ENCODE measurements around the gene M6PR.
"Not testable (repeated sequence)": the region's sequence is repeated elsewhere in the genome, so short reads cannot be mapped to it uniquely, and the experiment has no call there.

M6PR gene

DNA sequence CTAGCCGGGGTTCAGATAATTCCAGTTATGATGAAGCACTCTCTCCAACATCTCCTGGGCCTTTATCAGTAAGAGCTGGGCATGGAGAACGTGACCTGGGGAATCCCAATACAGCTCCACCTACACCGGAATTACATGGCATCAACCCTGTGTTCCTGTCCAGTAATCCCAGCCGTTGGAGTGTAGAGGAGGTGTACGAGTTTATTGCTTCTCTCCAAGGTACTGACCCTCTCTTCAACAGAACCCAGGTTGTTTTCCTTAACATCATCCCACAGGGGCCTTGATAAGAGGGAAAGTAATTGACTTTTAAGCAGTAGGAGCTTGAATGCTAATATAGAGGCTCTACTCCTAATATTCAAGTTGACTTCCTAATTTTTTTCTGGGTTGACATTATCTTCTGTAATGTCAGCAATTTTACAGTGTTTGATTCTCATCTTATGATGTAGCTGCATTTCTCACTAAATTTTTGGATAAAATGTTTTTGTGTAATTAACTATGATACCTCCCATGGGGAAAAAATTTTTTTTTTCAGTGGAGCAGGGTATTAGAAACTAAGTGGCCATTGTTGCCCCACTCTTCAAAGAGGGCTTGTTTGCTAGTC lies 11.5 kb downstream of the M6PR start:
- H3K9me3 Mint-ChIP-seq; H3K27ac Mint-ChIP-seq; H3K4me1 Mint-ChIP-seq (ENCODE audit: low read depth); DNase-seq; H3K27me3 Mint-ChIP-seq; H3K4me3 Mint-ChIP-seq: not testable (repeated sequence)
- peaks cover 72% of the 10 kb centered on the region for H3K36me3 Mint-ChIP-seq (ENCODE audit: low read depth)

DNA sequence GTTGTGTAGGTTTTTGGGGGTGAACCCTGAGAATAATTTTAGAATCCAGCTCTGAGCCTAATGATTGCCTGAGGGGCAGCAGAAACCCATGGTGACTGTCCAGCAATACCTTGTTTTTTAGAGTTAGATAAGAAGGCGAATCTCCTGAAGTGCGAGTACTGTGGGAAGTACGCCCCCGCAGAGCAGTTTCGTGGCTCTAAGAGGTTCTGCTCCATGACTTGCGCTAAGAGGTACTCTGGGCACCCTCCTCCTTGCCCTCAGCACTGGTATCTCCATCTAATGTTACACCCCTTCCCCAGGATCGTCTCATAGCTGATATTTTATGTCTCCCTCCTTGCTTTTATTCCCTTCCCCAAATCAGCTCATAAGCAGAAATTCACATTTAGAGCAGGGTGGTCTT lies 12.7 kb downstream of the M6PR start:
- Mint-ChIP-seq H3K27me3 (no peaks in the 10 kb centered on the region), H3K4me1 (ENCODE audit: low read depth) (no peaks in the 10 kb centered on the region), H3K4me3 (no peak overlapping the region), H3K9me3 (no peaks in the 10 kb centered on the region), H3K36me3 (ENCODE audit: low read depth) (peaks cover 67% of the 10 kb centered on the region), H3K27ac (no peak overlapping the region)
- DNase-seq, result no peak

DNA sequence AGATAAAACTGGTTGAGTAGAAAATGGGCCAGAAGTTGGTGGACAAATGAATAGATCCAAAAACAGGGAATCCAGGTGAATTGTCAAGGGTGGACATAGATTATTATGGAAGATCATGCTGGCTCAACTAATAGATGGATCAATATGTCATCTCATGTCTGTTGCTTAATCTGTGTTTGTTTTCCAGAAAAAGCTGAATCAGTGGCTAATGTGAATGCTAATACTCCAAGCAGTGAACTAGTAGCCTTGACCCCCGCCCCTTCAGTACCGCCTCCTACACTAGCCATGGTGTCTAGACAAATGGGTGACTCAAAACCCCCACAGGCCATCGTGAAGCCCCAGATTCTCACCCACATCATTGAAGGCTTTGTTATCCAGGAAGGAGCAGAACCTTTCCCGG lies 15.4 kb downstream of the M6PR start:
- H3K4me3 Mint-ChIP-seq; H3K27me3 Mint-ChIP-seq; H3K9me3 Mint-ChIP-seq; H3K4me1 Mint-ChIP-seq (ENCODE audit: low read depth); DNase-seq: not testable (repeated sequence)
- Mint-ChIP-seq H3K27ac (peak overlapping the region; percentile 7), H3K36me3 (ENCODE audit: low read depth) (peaks cover 65% of the 10 kb centered on the region)

DNA sequence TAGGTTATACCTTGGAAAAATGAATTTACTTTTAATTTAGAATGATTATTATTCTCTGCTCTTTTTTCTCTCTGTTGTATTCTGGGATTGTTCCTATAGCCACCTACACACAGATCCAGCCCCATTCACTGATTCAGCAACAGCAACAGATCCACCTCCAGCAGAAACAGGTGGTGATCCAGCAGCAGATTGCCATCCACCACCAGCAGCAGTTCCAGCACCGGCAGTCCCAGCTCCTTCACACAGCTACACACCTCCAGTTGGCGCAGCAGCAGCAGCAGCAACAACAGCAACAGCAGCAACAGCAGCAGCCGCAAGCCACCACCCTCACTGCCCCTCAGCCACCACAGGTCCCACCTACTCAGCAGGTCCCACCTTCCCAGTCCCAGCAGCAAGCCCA lies 17.0 kb downstream of the M6PR start:
- peaks cover 49% of the 10 kb centered on the region for H3K36me3 Mint-ChIP-seq (ENCODE audit: low read depth)
- not testable (repeated sequence) for H3K4me3 Mint-ChIP-seq; H3K27me3 Mint-ChIP-seq; H3K4me1 Mint-ChIP-seq (ENCODE audit: low read depth); H3K27ac Mint-ChIP-seq; H3K9me3 Mint-ChIP-seq; DNase-seq

DNA sequence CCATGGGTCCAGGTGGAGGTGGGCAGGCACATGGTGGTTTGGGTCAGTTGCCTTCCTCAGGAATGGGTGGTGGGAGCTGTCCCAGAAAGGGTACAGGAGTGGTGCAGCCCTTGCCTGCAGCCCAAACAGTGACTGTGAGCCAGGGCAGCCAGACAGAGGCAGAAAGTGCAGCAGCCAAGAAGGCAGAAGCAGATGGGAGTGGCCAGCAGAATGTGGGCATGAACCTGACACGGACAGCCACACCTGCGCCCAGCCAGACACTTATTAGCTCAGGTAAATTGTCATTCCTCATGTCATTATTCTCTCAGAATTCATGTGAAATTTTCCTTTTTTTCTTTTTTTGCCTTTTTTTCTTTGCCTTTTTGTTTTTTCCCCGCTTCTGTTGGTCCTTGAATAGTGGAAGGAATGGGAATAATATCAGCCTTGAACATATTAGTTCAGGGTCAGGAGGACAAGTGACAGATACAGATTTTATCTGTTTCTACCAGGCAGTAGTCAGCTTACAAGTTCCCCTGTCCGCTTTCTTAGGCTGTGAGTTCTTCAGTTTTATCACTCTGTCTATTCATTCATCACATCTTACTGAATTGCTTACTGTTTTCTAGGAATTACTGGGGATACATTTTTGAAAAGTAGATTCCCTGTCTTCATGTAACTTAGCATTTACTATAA lies 18.7 kb downstream of the M6PR start:
- H3K27ac Mint-ChIP-seq; H3K9me3 Mint-ChIP-seq; H3K4me3 Mint-ChIP-seq; DNase-seq; H3K27me3 Mint-ChIP-seq; H3K4me1 Mint-ChIP-seq (ENCODE audit: low read depth): not testable (repeated sequence)
- peaks cover 38% of the 10 kb centered on the region for H3K36me3 Mint-ChIP-seq (ENCODE audit: low read depth)

DNA sequence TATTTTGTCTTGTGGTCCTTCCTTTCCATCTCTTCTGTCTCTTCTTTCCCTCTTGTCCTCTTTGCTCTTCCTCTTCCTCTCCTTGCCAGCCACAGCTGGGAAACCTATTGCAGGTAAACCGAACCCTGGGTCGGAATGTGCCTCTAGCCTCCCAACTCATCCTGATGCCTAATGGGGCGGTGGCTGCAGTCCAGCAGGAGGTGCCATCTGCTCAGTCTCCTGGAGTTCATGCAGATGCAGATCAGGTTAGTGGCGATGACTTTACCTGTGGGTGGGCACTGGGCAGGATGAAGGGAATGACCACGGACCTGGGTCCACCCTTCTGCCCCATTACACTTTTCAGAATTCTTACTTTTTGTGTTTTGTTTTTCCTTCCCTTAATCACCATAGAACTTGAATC lies 26.9 kb downstream of the M6PR start:
- H3K36me3 Mint-ChIP-seq (ENCODE audit: low read depth), result peaks cover 30% of the 10 kb centered on the region
- H3K27me3 Mint-ChIP-seq, result no peaks in the 10 kb centered on the region
- H3K27ac Mint-ChIP-seq, result no peak overlapping the region
- no peak for DNase-seq
- no peaks in the 10 kb centered on the region for H3K4me1 Mint-ChIP-seq (ENCODE audit: low read depth)
- H3K4me3 Mint-ChIP-seq, result no peak overlapping the region
- no peaks in the 10 kb centered on the region for H3K9me3 Mint-ChIP-seq

DNA sequence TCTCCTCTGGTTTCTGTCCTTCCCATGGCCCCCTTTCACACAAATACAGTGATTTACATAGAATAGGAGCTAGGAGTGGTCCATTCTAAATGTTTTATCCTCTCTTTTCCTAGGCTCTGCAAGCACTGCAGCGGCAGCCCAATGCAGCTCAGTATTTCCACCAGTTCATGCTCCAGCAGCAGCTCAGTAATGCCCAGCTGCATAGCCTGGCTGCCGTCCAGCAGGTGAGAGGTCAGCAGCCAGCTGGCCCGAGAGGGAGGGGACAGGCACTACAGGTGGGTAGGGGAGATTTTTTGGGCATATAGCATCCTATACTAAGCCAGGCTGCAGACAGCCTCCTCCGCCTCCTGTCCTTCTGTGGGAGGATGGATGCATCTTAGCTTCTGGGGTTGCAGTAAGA lies 29.8 kb downstream of the M6PR start:
- DNase-seq; H3K4me3 Mint-ChIP-seq; H3K27ac Mint-ChIP-seq; H3K4me1 Mint-ChIP-seq (ENCODE audit: low read depth); H3K9me3 Mint-ChIP-seq; H3K27me3 Mint-ChIP-seq: not testable (repeated sequence)
- H3K36me3 Mint-ChIP-seq (ENCODE audit: low read depth), result peaks cover 30% of the 10 kb centered on the region

DNA sequence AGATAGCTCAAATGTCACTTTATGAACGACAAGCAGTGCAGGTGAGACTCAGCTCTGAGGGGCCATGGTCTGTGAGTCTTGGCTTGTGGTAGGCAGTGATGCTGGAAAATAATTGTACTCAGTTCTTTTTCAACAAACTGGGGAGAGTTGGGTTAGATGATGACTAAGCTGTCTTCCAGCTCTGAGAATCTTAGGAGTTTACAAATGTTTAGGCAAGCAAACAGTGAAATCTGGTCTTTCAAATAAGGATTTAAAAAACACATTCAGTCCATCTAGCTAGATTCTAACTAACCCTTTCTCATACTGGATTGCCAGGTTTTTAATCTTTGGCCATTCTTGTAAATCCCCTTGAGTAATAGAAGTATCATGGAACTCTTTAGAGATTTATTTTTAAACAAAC lies 31.7 kb downstream of the M6PR start:
- no peak overlapping the region for H3K4me3 Mint-ChIP-seq
- DNase-seq, result no peak
- peaks cover 25% of the 10 kb centered on the region for H3K36me3 Mint-ChIP-seq (ENCODE audit: low read depth)
- peaks cover 14% of the 10 kb centered on the region for H3K4me1 Mint-ChIP-seq (ENCODE audit: low read depth)
- no peak overlapping the region for H3K27ac Mint-ChIP-seq
- H3K9me3 Mint-ChIP-seq, result no peaks in the 10 kb centered on the region
- no peaks in the 10 kb centered on the region for H3K27me3 Mint-ChIP-seq

DNA sequence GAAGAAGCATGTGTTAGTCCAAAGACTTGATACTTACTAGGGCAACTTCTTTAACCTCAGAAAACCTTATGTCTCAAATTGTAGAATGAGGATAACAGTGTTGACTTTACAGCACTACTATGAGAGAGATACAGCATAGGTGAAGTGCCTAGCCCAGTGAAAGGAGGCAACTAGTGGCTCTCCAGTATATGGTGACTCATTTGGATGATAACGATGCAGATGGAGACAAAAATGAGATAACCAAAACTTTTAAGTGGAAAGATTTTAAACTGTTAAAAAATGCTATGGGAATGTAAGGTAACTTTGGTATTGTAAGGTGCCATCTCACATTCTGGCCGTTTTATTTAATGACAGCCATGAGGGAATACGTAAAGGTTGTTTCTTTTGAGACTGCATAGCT lies 32.4 kb downstream of the M6PR start:
- Mint-ChIP-seq H3K4me1 (ENCODE audit: low read depth) (peaks cover 14% of the 10 kb centered on the region), H3K36me3 (ENCODE audit: low read depth) (peaks cover 19% of the 10 kb centered on the region), H3K9me3 (no peaks in the 10 kb centered on the region), H3K4me3 (no peak overlapping the region), H3K27ac (no peak overlapping the region), H3K27me3 (no peaks in the 10 kb centered on the region)
- DNase-seq, result no peak

DNA sequence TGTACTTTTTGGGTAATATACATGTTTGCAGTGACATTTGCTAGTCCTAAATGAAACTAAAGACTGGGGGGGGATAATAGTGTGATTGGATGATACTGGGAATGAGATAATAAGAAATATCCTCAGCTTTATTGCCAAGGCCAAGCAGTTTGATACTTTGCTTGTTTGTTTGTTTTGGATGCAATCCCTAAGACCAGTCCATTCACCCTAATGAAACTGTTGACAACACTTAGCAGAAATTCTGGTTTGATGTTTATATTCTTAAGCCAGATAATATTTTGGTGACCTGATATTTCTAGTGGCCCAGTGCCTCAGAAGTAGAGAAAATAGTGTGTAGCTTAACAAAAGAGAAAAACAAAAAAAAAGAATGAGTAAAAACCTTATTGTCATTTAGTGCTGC lies 33.3 kb downstream of the M6PR start:
- Mint-ChIP-seq H3K4me1 (ENCODE audit: low read depth) (peaks cover 14% of the 10 kb centered on the region), H3K9me3 (no peaks in the 10 kb centered on the region), H3K4me3 (no peak overlapping the region), H3K27ac (no peak overlapping the region), H3K36me3 (ENCODE audit: low read depth) (peaks cover 13% of the 10 kb centered on the region), H3K27me3 (no peaks in the 10 kb centered on the region)
- DNase-seq, result no peak

DNA sequence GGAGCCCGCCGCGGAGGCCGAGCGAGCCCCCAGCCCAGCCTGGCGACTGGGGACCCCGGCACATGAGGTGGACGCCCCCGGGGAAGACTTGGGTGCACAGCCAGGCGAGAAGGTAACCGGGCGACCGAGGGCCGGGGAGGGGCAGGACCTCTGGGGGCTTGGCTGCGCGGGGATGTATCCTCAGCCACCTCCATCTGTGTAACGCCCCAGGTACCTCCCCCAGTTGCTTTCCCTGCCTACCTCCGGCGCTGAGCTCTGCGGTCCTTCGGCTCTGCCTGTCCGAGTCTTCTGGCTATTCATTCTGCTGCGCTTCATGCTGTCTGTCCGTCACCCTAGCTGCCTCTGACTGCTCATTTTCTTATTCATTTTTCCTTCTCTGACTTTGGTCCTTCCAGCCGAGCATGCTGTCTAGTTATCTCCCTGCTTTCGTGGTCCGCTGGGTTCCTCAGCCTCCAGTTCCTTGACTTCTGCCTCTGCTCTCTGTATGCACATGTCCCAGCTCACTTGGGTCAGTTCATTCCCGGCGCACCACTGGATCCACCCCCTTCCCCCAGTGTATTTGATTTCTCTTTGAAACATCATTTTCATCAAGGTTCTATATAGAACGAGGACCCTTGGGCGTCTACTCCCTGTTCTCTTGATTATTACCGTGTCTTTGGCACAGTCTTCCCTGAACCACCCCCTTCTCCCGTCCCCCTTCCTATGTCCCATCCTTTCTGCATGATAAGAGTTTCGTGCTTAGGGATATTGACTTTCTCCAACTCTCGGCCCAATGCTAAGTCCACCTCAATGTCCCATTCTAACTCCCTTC lies 34.5 kb downstream of the M6PR start:
- peaks cover 14% of the 10 kb centered on the region for H3K4me1 Mint-ChIP-seq (ENCODE audit: low read depth)
- no peak overlapping the region for H3K27ac Mint-ChIP-seq
- no peak overlapping the region for H3K4me3 Mint-ChIP-seq
- H3K27me3 Mint-ChIP-seq, result no peaks in the 10 kb centered on the region
- DNase-seq, result peak; percentile 81
- H3K9me3 Mint-ChIP-seq, result no peaks in the 10 kb centered on the region
- H3K36me3 Mint-ChIP-seq (ENCODE audit: low read depth), result peaks cover 8% of the 10 kb centered on the region

DNA sequence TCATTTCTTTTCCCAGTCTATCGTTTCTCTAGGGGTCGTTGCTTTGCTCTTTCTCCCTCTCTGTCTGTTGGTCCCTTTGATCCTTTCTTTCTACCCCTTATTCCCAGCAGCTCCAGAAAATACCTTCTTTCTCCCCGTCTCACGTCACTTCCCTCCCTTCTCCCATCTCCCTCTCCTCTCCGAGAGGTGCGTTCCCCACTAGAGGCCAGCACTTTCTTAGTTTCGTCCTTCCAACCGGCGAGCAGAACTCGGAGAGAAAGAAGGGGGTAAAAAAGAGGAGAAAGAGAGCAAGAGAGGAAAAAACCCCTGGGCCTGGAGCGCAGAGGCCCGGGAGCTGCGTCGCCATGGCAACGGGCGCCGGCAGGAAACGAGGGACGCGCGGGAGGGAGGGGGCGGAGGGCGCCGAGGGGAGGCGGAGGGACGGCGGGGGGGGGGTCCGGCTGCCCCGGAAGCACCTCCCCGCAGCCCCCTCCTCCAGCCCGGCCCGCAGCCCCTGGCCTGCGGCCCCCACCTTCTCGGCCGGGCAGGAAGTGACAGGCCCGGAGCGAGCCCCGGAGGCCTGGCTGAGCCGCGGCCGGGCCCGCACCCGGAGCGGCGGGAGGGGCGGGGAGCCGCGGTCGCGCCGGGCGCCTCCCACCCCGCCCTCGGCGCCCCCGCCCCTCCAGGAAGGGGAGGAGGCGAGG lies 35.3 kb downstream of the M6PR start, which contains the start of gene PHC1:
Gene PHC1, plus strand, starts transcription at position 477 of the 683 bp plus-strand sequence. CDS start 3,169 bp downstream, outside the sequence.
- Mint-ChIP-seq H3K4me3 (peak within 1 kb of the TSS; percentile 84), H3K4me1 (ENCODE audit: low read depth) (peaks cover 14% of the 10 kb centered on the region), H3K27ac (peak within 1 kb of the TSS; percentile 90)
- H3K27me3 Mint-ChIP-seq; H3K36me3 Mint-ChIP-seq (ENCODE audit: low read depth); H3K9me3 Mint-ChIP-seq: not testable (repeated sequence)
- peak; percentile 83 for DNase-seq

DNA sequence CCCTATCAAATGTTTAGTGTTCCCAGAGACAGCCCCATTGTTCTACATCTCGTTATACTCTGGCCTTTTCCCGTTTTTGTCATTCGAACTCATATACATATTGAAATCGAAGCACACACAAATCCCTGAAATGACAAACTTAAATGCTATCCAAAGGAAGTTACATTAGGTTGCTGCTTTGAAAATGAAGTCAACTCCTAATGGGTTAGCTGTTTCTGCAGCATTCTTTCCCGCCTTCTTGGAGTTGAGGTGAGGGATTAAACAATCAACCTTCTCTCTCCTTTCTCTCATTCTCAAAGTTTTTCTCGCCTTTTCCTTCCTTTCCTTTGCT lies 35.8 kb downstream of the M6PR start:
- H3K27me3 Mint-ChIP-seq, result no peaks in the 10 kb centered on the region
- DNase-seq, result no peak
- H3K27ac Mint-ChIP-seq, result peak overlapping the region; percentile 90
- peaks cover 3% of the 10 kb centered on the region for H3K36me3 Mint-ChIP-seq (ENCODE audit: low read depth)
- H3K4me3 Mint-ChIP-seq, result peak overlapping the region; percentile 84
- no peaks in the 10 kb centered on the region for H3K9me3 Mint-ChIP-seq
- peaks cover 14% of the 10 kb centered on the region for H3K4me1 Mint-ChIP-seq (ENCODE audit: low read depth)

DNA sequence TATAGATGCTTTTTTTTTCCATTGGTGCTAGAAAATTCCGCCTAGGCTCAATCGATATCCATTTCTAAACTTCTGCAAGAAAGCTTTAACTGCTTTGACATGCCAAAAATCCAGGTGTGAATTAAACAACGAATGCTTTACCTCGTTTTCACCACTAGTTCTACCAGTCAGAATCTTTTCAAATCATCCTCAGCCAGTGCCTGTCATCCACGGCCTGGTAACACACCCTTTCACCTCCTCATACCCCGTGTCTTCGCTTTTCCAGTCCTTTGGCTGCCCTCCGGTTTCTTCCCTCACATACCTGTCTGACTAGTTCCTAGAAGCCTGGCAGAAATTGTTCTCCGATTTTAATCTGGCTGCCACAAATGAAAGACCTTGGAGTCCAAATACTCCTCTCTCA lies 36.5 kb downstream of the M6PR start:
- H3K36me3 Mint-ChIP-seq (ENCODE audit: low read depth), result no peaks in the 10 kb centered on the region
- no peaks in the 10 kb centered on the region for H3K27me3 Mint-ChIP-seq
- H3K27ac Mint-ChIP-seq, result no peak overlapping the region
- H3K9me3 Mint-ChIP-seq, result no peaks in the 10 kb centered on the region
- peak overlapping the region; percentile 84 for H3K4me3 Mint-ChIP-seq
- DNase-seq, result no peak
- H3K4me1 Mint-ChIP-seq (ENCODE audit: low read depth), result peaks cover 14% of the 10 kb centered on the region
